Measurements from ENCODE around the gene FRYL. TPM values are rescaled to one million over a fixed set of nuclear protein-coding genes. Genes with fewer than 3 reads are reported as not detected.
"Not testable (repeated sequence)": the region's sequence is repeated elsewhere in the genome, so short reads cannot be mapped to it uniquely, and the experiment has no call there.

The FRYL gene
- total RNA-seq, 3 donors from 2014 or later = 205 to 416 (median 330) TPM

GRCh38 chr4:48692044-48692443 is 88.0 kb downstream of the FRYL start:
- Histone ChIP-seq H3K4me3 (no peak overlapping the region), H3K36me3 (ENCODE audit: low read depth) (no peaks in the 10 kb centered on the region), H3K9me3 (no peaks in the 10 kb centered on the region), H3K4me1 (ENCODE audit: low read depth) (no peaks in the 10 kb centered on the region)
- intact Hi-C loops (cut with DNase I, micrococcal nuclease) = no loop called here
- DNase-seq (no peak), ATAC-seq (no peak)
- TF ChIP-seq, protein P1, sequence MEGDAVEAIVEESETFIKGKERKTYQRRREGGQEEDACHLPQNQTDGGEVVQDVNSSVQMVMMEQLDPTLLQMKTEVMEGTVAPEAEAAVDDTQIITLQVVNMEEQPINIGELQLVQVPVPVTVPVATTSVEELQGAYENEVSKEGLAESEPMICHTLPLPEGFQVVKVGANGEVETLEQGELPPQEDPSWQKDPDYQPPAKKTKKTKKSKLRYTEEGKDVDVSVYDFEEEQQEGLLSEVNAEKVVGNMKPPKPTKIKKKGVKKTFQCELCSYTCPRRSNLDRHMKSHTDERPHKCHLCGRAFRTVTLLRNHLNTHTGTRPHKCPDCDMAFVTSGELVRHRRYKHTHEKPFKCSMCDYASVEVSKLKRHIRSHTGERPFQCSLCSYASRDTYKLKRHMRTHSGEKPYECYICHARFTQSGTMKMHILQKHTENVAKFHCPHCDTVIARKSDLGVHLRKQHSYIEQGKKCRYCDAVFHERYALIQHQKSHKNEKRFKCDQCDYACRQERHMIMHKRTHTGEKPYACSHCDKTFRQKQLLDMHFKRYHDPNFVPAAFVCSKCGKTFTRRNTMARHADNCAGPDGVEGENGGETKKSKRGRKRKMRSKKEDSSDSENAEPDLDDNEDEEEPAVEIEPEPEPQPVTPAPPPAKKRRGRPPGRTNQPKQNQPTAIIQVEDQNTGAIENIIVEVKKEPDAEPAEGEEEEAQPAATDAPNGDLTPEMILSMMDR (IDR thresholded peaks at IDR 0.05) = no peak

GRCh38 chr4:48688953-48689352 is 91.1 kb downstream of the FRYL start:
- H3K36me3 ChIP-seq (ENCODE audit: low read depth) = no peaks in the 10 kb centered on the region
- intact Hi-C loops (cut with DNase I, micrococcal nuclease) = no loop called here
- peaks cover 9% of the 10 kb centered on the region for H3K4me1 ChIP-seq (ENCODE audit: low read depth)
- no peaks in the 10 kb centered on the region for H3K9me3 ChIP-seq
- DNase-seq (no peak), ATAC-seq (no peak)
- no peak overlapping the region for H3K4me3 ChIP-seq
- TF ChIP-seq, protein P1 (IDR thresholded peaks at IDR 0.05) = no peak

DNA sequence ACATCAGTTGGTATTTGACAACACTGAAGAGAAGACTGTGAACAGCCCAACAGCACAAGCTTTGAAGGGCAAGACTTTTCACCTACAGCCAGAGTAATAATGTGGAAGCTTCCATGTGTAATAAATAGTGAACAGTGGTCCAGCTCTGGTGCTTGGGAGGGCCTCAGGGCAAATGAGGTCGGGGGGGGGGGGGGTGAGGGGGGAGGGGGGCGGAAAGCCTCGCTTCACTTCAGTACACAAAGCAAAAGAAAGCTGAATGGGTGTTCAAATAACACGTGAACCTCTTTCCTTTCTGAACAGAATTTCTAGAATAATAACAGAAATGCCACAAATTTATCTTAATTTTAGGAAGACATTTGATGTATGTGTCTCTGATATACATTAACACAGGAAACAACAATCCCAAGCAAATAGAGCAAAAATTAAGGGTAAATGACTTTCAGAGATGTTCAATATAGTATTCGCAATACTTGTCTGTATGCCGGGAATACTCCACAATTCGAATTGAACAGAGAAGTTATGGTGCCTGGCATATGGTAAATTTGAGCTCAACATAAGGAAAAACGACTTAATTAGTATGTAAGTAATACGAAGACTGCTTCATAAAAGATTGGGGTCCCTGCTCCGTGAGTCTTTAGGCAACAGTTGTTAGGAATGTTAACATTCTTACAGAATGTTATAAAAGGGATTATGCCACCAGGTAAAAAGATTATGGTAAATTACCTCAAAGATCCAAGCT is 92.6 kb downstream of the FRYL start:
- Histone ChIP-seq H3K4me1 (ENCODE audit: low read depth) (peaks cover 10% of the 10 kb centered on the region), H3K9me3 (no peaks in the 10 kb centered on the region), H3K4me3 (no peak overlapping the region), H3K36me3 (ENCODE audit: low read depth) (no peaks in the 10 kb centered on the region)
- DNase-seq (no peak), ATAC-seq (no peak)
- TF ChIP-seq, protein P1 (IDR thresholded peaks at IDR 0.05) = no peak
- intact Hi-C loops (cut with DNase I, micrococcal nuclease) = no loop called here

- intact Hi-C loops (cut with DNase I, micrococcal nuclease) = no loop called here
- ATAC-seq (no peak), DNase-seq (no peak)
- Histone ChIP-seq H3K4me3 (no peak overlapping the region), H3K9me3 (no peaks in the 10 kb centered on the region), H3K4me1 (ENCODE audit: low read depth) (peaks cover 16% of the 10 kb centered on the region), H3K36me3 (ENCODE audit: low read depth) (no peaks in the 10 kb centered on the region)
- TF ChIP-seq, protein P1 (IDR thresholded peaks at IDR 0.05) = no peak
Measured at GRCh38 chr4:48686369-48686768, 93.7 kb downstream of the FRYL start.

- DNase-seq (no peak), ATAC-seq (no peak)
- Histone ChIP-seq H3K36me3 (ENCODE audit: low read depth) (no peaks in the 10 kb centered on the region), H3K4me3 (no peak overlapping the region), H3K9me3 (no peaks in the 10 kb centered on the region), H3K4me1 (ENCODE audit: low read depth) (peaks cover 16% of the 10 kb centered on the region)
- TF ChIP-seq, protein P1 (IDR thresholded peaks at IDR 0.05) = no peak
- intact Hi-C loops (cut with DNase I, micrococcal nuclease) = no loop called here
Measured at GRCh38 chr4:48683784-48684666, 96.1 kb downstream of the FRYL start.

DNA sequence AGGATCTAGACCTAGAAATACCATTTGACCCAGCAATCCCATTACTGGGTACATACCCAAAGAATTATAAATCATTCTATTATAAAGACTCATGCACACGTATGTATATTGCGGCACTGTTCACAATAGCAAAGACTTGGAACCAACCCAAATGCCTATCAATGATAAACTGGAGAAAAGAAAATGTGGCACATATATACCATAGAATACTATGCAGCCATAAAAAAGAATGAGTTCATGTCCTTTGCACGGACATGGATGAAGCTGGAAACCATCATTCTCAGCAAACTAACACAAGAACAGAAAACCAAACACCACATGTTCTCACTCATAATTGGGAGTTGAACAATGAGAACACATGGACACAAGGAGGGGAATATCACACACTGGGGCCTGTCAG is 97.2 kb downstream of the FRYL start:
- intact Hi-C loops (cut with DNase I, micrococcal nuclease); H3K9me3 ChIP-seq; H3K4me3 ChIP-seq; ATAC-seq; H3K36me3 ChIP-seq (ENCODE audit: low read depth); DNase-seq: not testable (repeated sequence)
- peaks cover 16% of the 10 kb centered on the region for H3K4me1 ChIP-seq (ENCODE audit: low read depth)
